GM21447 (cell line): ENCODE results near the gene FBXW12.

Experiments used
- ATAC-seq: cut with Tn5 transposase; IDR thresholded peaks from one replicate; pipeline ENCODE4 v1.9.1; 2021; ENCODE audit not compliant: unreplicated experiment

The FBXW12 gene

GRCh38 chr3:48406443-48407431 is 34.7 kb downstream of the FBXW12 start:
- ATAC-seq, result no peak

- ATAC-seq, result no peak
Measured at GRCh38 chr3:48407542-48408099, 35.6 kb downstream of the FBXW12 start.

- no peak for ATAC-seq
Measured at GRCh38 chr3:48408823-48409281, 36.8 kb downstream of the FBXW12 start.

- ATAC-seq, result no peak
Measured at GRCh38 chr3:48409291-48410201, 37.5 kb downstream of the FBXW12 start.

- ATAC-seq, result no peak
Measured at GRCh38 chr3:48410205-48411040, 38.4 kb downstream of the FBXW12 start.

- ATAC-seq, result no peak
Measured at GRCh38 chr3:48411041-48411588, 39.1 kb downstream of the FBXW12 start.

- no peak for ATAC-seq
Measured at GRCh38 chr3:48411606-48412374, 39.8 kb downstream of the FBXW12 start.

GRCh38 chr3:48412375-48413001 is 40.5 kb downstream of the FBXW12 start:
- no peak for ATAC-seq

GRCh38 chr3:48413086-48413485 is 41.1 kb downstream of the FBXW12 start:
- no peak for ATAC-seq

- no peak for ATAC-seq
Measured at GRCh38 chr3:48413611-48414010, 41.6 kb downstream of the FBXW12 start.

- ATAC-seq, result no peak
Measured at GRCh38 chr3:48414376-48415250, 42.6 kb downstream of the FBXW12 start.

- no peak for ATAC-seq
Measured at GRCh38 chr3:48415251-48415953, 43.4 kb downstream of the FBXW12 start.

GRCh38 chr3:48416091-48416505 is 44.1 kb downstream of the FBXW12 start:
- no peak for ATAC-seq

- no peak for ATAC-seq
Measured at GRCh38 chr3:48416546-48416945, 44.5 kb downstream of the FBXW12 start.

GRCh38 chr3:48417529-48418108 is 45.6 kb downstream of the FBXW12 start:
- ATAC-seq, result no peak

GRCh38 chr3:48418140-48418539 is 46.1 kb downstream of the FBXW12 start:
- no peak for ATAC-seq

- ATAC-seq, result no peak
Measured at GRCh38 chr3:48418651-48419050, 46.6 kb downstream of the FBXW12 start.
